Measurements from ENCODE around the gene GRM7.

Gene GRM7

GRCh38 chr3:7377103-7377502 is 516.2 kb downstream of the GRM7 start:
- H3K27me3 ChIP-seq (replicated peaks; ENCODE audit: insufficient read depth, low read length): no peaks in the 10 kb centered on the region
- H3K4me3 ChIP-seq (ENCODE audit: low read length): no peak overlapping the region
- no peaks in the 10 kb centered on the region for H3K79me2 ChIP-seq (ENCODE audit: low read length)
- H3F3A ChIP-seq (ENCODE audit: insufficient read depth, low read length): no peaks in the 10 kb centered on the region
- DNase-seq: no peak
- H3K4me2 ChIP-seq (ENCODE audit: low read depth, low read length): no peak overlapping the region
- TF ChIP-seq EZH2 (optimal IDR thresholded peaks at IDR 0.05; ENCODE audit: low read depth, low read length) (no peak), CTCF (IDR thresholded peaks at IDR 0.05; ENCODE audit: low read length) (no peak), EZH2phosphoT487 (IDR thresholded peaks at IDR 0.05; ENCODE audit: low read length) (no peak)
- no peaks in the 10 kb centered on the region for H3K9me2 ChIP-seq (replicated peaks; ENCODE audit: insufficient read depth, low read length)
- H3K4me1 ChIP-seq (ENCODE audit: low read length): no peaks in the 10 kb centered on the region
- no peaks in the 10 kb centered on the region for H3K9me3 ChIP-seq (replicated peaks; ENCODE audit: insufficient read depth, low read length)
- H4K20me1 ChIP-seq (ENCODE audit: insufficient read depth, low read length): no peaks in the 10 kb centered on the region
- H3K27ac ChIP-seq (ENCODE audit: low read length): no peak overlapping the region
- H3K9ac ChIP-seq (ENCODE audit: low read length): no peak overlapping the region
- no peak overlapping the region for H2AFZ ChIP-seq (ENCODE audit: low read length)
- H3K36me3 ChIP-seq (replicated peaks; ENCODE audit: insufficient read depth, low read length): no peaks in the 10 kb centered on the region

GRCh38 chr3:7381741-7382140 is 520.8 kb downstream of the GRM7 start:
- no peaks in the 10 kb centered on the region for H3K4me1 ChIP-seq (ENCODE audit: low read length)
- TF ChIP-seq CTCF (IDR thresholded peaks at IDR 0.05; ENCODE audit: low read length) (no peak), EZH2 (optimal IDR thresholded peaks at IDR 0.05; ENCODE audit: low read depth, low read length) (no peak), EZH2phosphoT487 (IDR thresholded peaks at IDR 0.05; ENCODE audit: low read length) (no peak)
- no peak for DNase-seq

GRCh38 chr3:7382293-7383010 is 521.5 kb downstream of the GRM7 start:
- H3K9ac ChIP-seq (ENCODE audit: low read length): no peak overlapping the region
- no peaks in the 10 kb centered on the region for H3K4me1 ChIP-seq (ENCODE audit: low read length)
- H3K9me3 ChIP-seq (replicated peaks; ENCODE audit: insufficient read depth, low read length): no peaks in the 10 kb centered on the region
- H3K36me3 ChIP-seq (replicated peaks; ENCODE audit: insufficient read depth, low read length): no peaks in the 10 kb centered on the region
- H4K20me1 ChIP-seq (ENCODE audit: insufficient read depth, low read length): no peaks in the 10 kb centered on the region
- no peak overlapping the region for H3K4me2 ChIP-seq (ENCODE audit: low read depth, low read length)
- no peak for DNase-seq
- no peaks in the 10 kb centered on the region for H3K79me2 ChIP-seq (ENCODE audit: low read length)
- H3F3A ChIP-seq (ENCODE audit: insufficient read depth, low read length): no peaks in the 10 kb centered on the region
- no peak overlapping the region for H3K27ac ChIP-seq (ENCODE audit: low read length)
- no peaks in the 10 kb centered on the region for H3K9me2 ChIP-seq (replicated peaks; ENCODE audit: insufficient read depth, low read length)
- no peak overlapping the region for H3K4me3 ChIP-seq (ENCODE audit: low read length)
- TF ChIP-seq CTCF (IDR thresholded peaks at IDR 0.05; ENCODE audit: low read length): no peak
- H2AFZ ChIP-seq (ENCODE audit: low read length): no peak overlapping the region
- no peaks in the 10 kb centered on the region for H3K27me3 ChIP-seq (replicated peaks; ENCODE audit: insufficient read depth, low read length)

More at GRCh38 chr3:7381741-7382140, 520.8 kb downstream of the GRM7 start:
- Histone ChIP-seq H3K27me3 (replicated peaks; ENCODE audit: insufficient read depth, low read length) (no peaks in the 10 kb centered on the region), H2AFZ (ENCODE audit: low read length) (no peak overlapping the region), H3F3A (ENCODE audit: insufficient read depth, low read length) (no peaks in the 10 kb centered on the region), H3K4me3 (ENCODE audit: low read length) (no peak overlapping the region), H4K20me1 (ENCODE audit: insufficient read depth, low read length) (no peaks in the 10 kb centered on the region), H3K9me3 (replicated peaks; ENCODE audit: insufficient read depth, low read length) (no peaks in the 10 kb centered on the region), H3K9me2 (replicated peaks; ENCODE audit: insufficient read depth, low read length) (no peaks in the 10 kb centered on the region), H3K79me2 (ENCODE audit: low read length) (no peaks in the 10 kb centered on the region), H3K36me3 (replicated peaks; ENCODE audit: insufficient read depth, low read length) (no peaks in the 10 kb centered on the region), H3K27ac (ENCODE audit: low read length) (no peak overlapping the region), H3K9ac (ENCODE audit: low read length) (no peak overlapping the region), H3K4me2 (ENCODE audit: low read depth, low read length) (no peak overlapping the region)
